H9 (cell line): ENCODE results near the gene FGD5. TPM values are rescaled to one million over a fixed set of nuclear protein-coding genes. Genes with fewer than 3 reads are reported as not detected.

Experiments used
- DNase-seq: peaks from one replicate; pipeline ENCODE4 v3.0.0-alpha.2; 2017
- H2AFZ ChIP-seq: one replicate; pipeline ENCODE4 v1.6.1; 2013; ENCODE audit warnings: mild to moderate bottlenecking, low read length, control low read depth, moderate library complexity
- H2AK5ac ChIP-seq: 2 replicates; pipeline ENCODE4 v1.6.1; 2013; ENCODE audit warnings: low read length, control low read depth, mixed read lengths; ENCODE audit not compliant: insufficient read length
- H2BK120ac ChIP-seq: one replicate; pipeline ENCODE4 v1.6.1; 2013; ENCODE audit warnings: low read depth, mild to moderate bottlenecking, low read length, control low read depth, inconsistent platforms; ENCODE audit not compliant: poor library complexity, severe bottlenecking
- H2BK12ac ChIP-seq: 2 replicates; pipeline ENCODE4 v1.6.1; 2013; ENCODE audit warnings: low read length, control low read depth, mixed read lengths, low read depth; ENCODE audit not compliant: insufficient read length
- H2BK15ac ChIP-seq: 2 replicates; pipeline ENCODE4 v1.6.1; 2013; ENCODE audit warnings: low read depth, low read length, control low read depth
- H2BK20ac ChIP-seq: one replicate; pipeline ENCODE4 v1.6.1; 2013; ENCODE audit warnings: low read depth, mild to moderate bottlenecking, low read length, control low read depth, inconsistent platforms; ENCODE audit not compliant: poor library complexity, severe bottlenecking
- H2BK5ac ChIP-seq: 2 replicates; pipeline ENCODE4 v1.6.1; 2013; ENCODE audit warnings: low read length, control low read depth, mixed read lengths; ENCODE audit not compliant: insufficient read length
- H3K14ac ChIP-seq: 2 replicates; pipeline ENCODE4 v1.6.1; 2013; ENCODE audit warnings: low read length, control low read depth; ENCODE audit not compliant: insufficient read depth
- H3K18ac ChIP-seq: 2 replicates; pipeline ENCODE4 v1.6.1; 2013; ENCODE audit warnings: low read depth, mild to moderate bottlenecking, mixed read lengths, low read length, control low read depth; ENCODE audit not compliant: insufficient read length
- H3K23ac ChIP-seq: 2 replicates; pipeline ENCODE4 v1.6.1; 2013; ENCODE audit warnings: low read length, control low read depth, mixed read lengths, low read depth; ENCODE audit not compliant: insufficient read length
- H3K23me2 ChIP-seq: 2 replicates; pipeline ENCODE4 v1.6.1; 2013; ENCODE audit warnings: low read depth, mild to moderate bottlenecking, mixed read lengths, low read length, control low read depth; ENCODE audit not compliant: insufficient read length, poor library complexity, severe bottlenecking
- H3K27ac ChIP-seq: 2 replicates; pipeline ENCODE4 v1.5.1; 2013; ENCODE audit warnings: low read length, control low read depth, mixed read lengths, low read depth; ENCODE audit not compliant: insufficient read length
- H3K27me3 ChIP-seq: 2 replicates; pipeline ENCODE4 v1.6.1; 2013; ENCODE audit warnings: low read length, control low read depth, inconsistent platforms; ENCODE audit not compliant: insufficient read depth
- H3K4ac ChIP-seq: 2 replicates; pipeline ENCODE4 v1.6.1; 2013; ENCODE audit warnings: low read depth, mild to moderate bottlenecking, control low read depth, inconsistent platforms, low read length, moderate library complexity
- H3K4me1 ChIP-seq: 2 replicates; pipeline ENCODE4 v1.6.1; 2013; ENCODE audit warnings: low read length, control low read depth, inconsistent platforms; ENCODE audit not compliant: insufficient read depth
- H3K4me2 ChIP-seq: 2 replicates; pipeline ENCODE4 v1.6.1; 2013; ENCODE audit warnings: low read length, control low read depth, mixed read lengths; ENCODE audit not compliant: insufficient read length, insufficient read depth
- H3K56ac ChIP-seq: 2 replicates; pipeline ENCODE4 v1.6.1; 2013; ENCODE audit warnings: low read depth, mild to moderate bottlenecking, mixed read lengths, low read length, control low read depth; ENCODE audit not compliant: insufficient read length
- H3K79me1 ChIP-seq: 2 replicates; pipeline ENCODE4 v1.6.1; 2013; ENCODE audit warnings: low read depth, mild to moderate bottlenecking, moderate library complexity, low read length, control low read depth, inconsistent platforms; ENCODE audit not compliant: insufficient read depth, poor library complexity, severe bottlenecking
- H3K79me2 ChIP-seq: 2 replicates; pipeline ENCODE4 v1.6.1; 2013; ENCODE audit warnings: low read length, control low read depth, inconsistent platforms; ENCODE audit not compliant: insufficient read depth
- H3K9ac ChIP-seq: 2 replicates; pipeline ENCODE4 v1.6.1; 2013; ENCODE audit warnings: low read length, control low read depth, mixed read lengths; ENCODE audit not compliant: insufficient read length; ENCODE audit errors: extremely low read depth
- H3K9me3 ChIP-seq: one replicate; pipeline ENCODE4 v1.6.1; 2013; ENCODE audit warnings: low read depth, low read length, inconsistent platforms; ENCODE audit not compliant: control insufficient read depth
- H3T11ph ChIP-seq: one replicate; pipeline ENCODE4 v1.6.1; 2013; ENCODE audit warnings: mild to moderate bottlenecking, low read length, control low read depth, inconsistent platforms
- H4K20me1 ChIP-seq: one replicate; pipeline ENCODE4 v1.6.1; 2013; ENCODE audit not compliant: control insufficient read depth, insufficient read length, insufficient read depth
- H4K5ac ChIP-seq: 2 replicates; pipeline ENCODE4 v1.6.1; 2013; ENCODE audit warnings: low read depth, mild to moderate bottlenecking, mixed read lengths, low read length, control low read depth; ENCODE audit not compliant: insufficient read length
- H4K8ac ChIP-seq: replicated peaks from 2 replicates; pipeline ENCODE4 v1.6.1; 2013; ENCODE audit warnings: low read length, control low read depth, mixed read lengths, low read depth; ENCODE audit not compliant: insufficient read length
- H4K91ac ChIP-seq: 2 replicates; pipeline ENCODE4 v1.6.1; 2013; ENCODE audit warnings: low read depth, mild to moderate bottlenecking, moderate library complexity, mixed read lengths, low read length, control low read depth; ENCODE audit not compliant: insufficient read length
- H3K27ac Mint-ChIP-seq, 3 experiments: 2 replicates in 2 of 3; 3 replicates in 1 of 3; pipeline ENCODE4 v1.8.0; 2020 to 2021; ENCODE audit warnings: mixed read lengths in 3 of 3, mild to moderate bottlenecking in 1 of 3, moderate library complexity in 1 of 3
- H3K27me3 Mint-ChIP-seq: 2 replicates; pipeline ENCODE4 v1.8.0; 2021; ENCODE audit warnings: low read depth, mild to moderate bottlenecking, moderate library complexity, mixed read lengths
- H3K36me3 Mint-ChIP-seq, 3 experiments: 2 replicates in 2 of 3; 3 replicates in 1 of 3; pipeline ENCODE4 v1.8.0; 2020 to 2021; ENCODE audit warnings: low read depth in 3 of 3, mixed read lengths in 3 of 3; ENCODE audit not compliant: insufficient read depth in 1 of 3
- H3K4me1 Mint-ChIP-seq, 2 experiments: 2 replicates each; pipeline ENCODE4 v1.8.0; 2020; ENCODE audit warnings: mixed read lengths in 2 of 2
- H3K4me3 Mint-ChIP-seq, 2 experiments: 2 replicates in 1 of 2; 3 replicates in 1 of 2; pipeline ENCODE4 v1.8.0; 2020 to 2021; ENCODE audit warnings: mild to moderate bottlenecking in 2 of 2, mixed read lengths in 2 of 2, moderate library complexity in 1 of 2
- H3K9me3 Mint-ChIP-seq, 2 experiments: 2 replicates in 1 of 2; 3 replicates in 1 of 2; pipeline ENCODE4 v1.8.0; 2020; ENCODE audit warnings: mild to moderate bottlenecking in 2 of 2, mixed read lengths in 2 of 2, moderate library complexity in 1 of 2
- WGBS: extraction: QIAGEN DNeasy Blood & Tissue Kit; methylation state at CpG from one replicate; pipeline ENCODE4 v1.1.7; 2013; ENCODE audit warnings: missing lambda C conversion rate, low lambda C conversion rate, mixed read lengths; ENCODE audit not compliant: insufficient read length; ENCODE audit errors: extremely low coverage; 5-methylcytosine and 5-hydroxymethylcytosine counted together
- total RNA-seq: library from RNA; stranded (reverse); gene quantifications from 2 replicates; pipeline ENCODE4 v1.2.1, GENCODE V29; 2021
- TF ChIP-seq, protein P1 (sequence below): fragments of 200-600 bp; sonication (generic); conservative IDR thresholded peaks from 3 replicates; pipeline ENCODE4 v1.8.0; 2021; ENCODE audit warnings: antibody characterized with exemption, mild to moderate bottlenecking

FGD5 gene
- total RNA-seq, 1 experiment from 2014 or later: 7.8 TPM

DNA sequence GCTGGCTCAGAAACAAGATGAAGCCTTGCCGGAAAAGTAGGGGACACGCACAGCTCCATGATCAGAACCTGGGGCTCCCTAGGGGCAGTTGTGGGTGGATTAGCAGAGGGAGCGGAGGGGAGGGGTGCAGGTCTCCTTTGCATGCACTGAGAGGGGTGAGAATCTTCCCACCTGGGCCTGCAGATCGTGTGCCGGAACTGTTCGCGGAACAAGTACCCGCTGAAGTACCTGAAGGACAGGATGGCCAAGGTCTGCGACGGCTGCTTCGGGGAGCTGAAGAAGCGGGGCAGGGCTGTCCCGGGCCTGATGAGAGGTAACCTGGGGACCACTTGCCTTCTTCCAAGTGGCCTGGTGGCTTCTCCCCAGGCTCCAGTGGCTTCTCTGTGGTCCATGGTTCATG lies 104.1 kb downstream of the FGD5 start:
- Mint-ChIP-seq H3K36me3 (no peaks in the 10 kb centered on the region; a peak in 1 of 7 replicates), H3K27ac (no peak overlapping the region; a peak in 2 of 7 replicates), H3K9me3 (no peaks in the 10 kb centered on the region), H3K27me3 (no peaks in the 10 kb centered on the region), H3K4me1 (peaks cover 18 to 32% of the 10 kb centered on the region in 2 experiments), H3K4me3 (no peak overlapping the region)
- Histone ChIP-seq H3K79me1 (no peaks in the 10 kb centered on the region), H3K18ac (no peak overlapping the region), H4K20me1 (no peaks in the 10 kb centered on the region), H3K4ac (no peak overlapping the region), H2BK5ac (no peak overlapping the region), H3K27ac (no peak overlapping the region), H2AFZ (no peak overlapping the region), H4K8ac (no peak overlapping the region), H3K23me2 (no peaks in the 10 kb centered on the region), H2BK12ac (no peak overlapping the region), H3T11ph (no peak overlapping the region), H3K56ac (no peak overlapping the region), H2BK15ac (no peak overlapping the region), H4K5ac (no peak overlapping the region), H2BK20ac (no peak overlapping the region), H3K4me1 (peaks cover 4% of the 10 kb centered on the region; the same call in 1 of the 2 replicates), H2AK5ac (no peak overlapping the region), H3K23ac (no peak overlapping the region), H3K9ac (no peak overlapping the region), H2BK120ac (no peak overlapping the region), H4K91ac (no peak overlapping the region), H3K79me2 (no peaks in the 10 kb centered on the region), H3K9me3 (no peaks in the 10 kb centered on the region), H3K14ac (no peak overlapping the region), H3K4me2 (no peak overlapping the region), H3K27me3 (no peaks in the 10 kb centered on the region)
- DNase-seq: no peak
- TF ChIP-seq, protein P1, sequence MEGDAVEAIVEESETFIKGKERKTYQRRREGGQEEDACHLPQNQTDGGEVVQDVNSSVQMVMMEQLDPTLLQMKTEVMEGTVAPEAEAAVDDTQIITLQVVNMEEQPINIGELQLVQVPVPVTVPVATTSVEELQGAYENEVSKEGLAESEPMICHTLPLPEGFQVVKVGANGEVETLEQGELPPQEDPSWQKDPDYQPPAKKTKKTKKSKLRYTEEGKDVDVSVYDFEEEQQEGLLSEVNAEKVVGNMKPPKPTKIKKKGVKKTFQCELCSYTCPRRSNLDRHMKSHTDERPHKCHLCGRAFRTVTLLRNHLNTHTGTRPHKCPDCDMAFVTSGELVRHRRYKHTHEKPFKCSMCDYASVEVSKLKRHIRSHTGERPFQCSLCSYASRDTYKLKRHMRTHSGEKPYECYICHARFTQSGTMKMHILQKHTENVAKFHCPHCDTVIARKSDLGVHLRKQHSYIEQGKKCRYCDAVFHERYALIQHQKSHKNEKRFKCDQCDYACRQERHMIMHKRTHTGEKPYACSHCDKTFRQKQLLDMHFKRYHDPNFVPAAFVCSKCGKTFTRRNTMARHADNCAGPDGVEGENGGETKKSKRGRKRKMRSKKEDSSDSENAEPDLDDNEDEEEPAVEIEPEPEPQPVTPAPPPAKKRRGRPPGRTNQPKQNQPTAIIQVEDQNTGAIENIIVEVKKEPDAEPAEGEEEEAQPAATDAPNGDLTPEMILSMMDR: no peak
- no CpG with 5 or more reads among the region's 13 CpGs for WGBS
